ENCODE results near the gene CTDP1. TPM values are rescaled to one million over a fixed set of nuclear protein-coding genes. Genes with fewer than 3 reads are reported as not detected.

Gene CTDP1
- total RNA-seq, 2 experiments from 2014 or later: 69.0 to 79.6 TPM

GRCh38 chr18:79684283-79684631 is 4.7 kb downstream of the CTDP1 start:
- intact Hi-C loops (cut with DNase I, micrococcal nuclease): loop anchor here in 1 of 2 experiments (5.0 kb wide), 1 partner anchor 278 kb away; the partner anchor contains the start of gene HSBP1L1
- H3K4me3 Mint-ChIP-seq: peak overlapping the region; percentile 71
- Histone ChIP-seq H3K4me3 (ENCODE audit: low read length) (no peak overlapping the region), H3K27ac (ENCODE audit: low read depth in 1 of 2, low read length in 2 of 2) (no peak overlapping the region), H3K27me3 (ENCODE audit: control insufficient read depth in 1 of 2, insufficient read depth in 2 of 2, low read length in 2 of 2) (no peaks in the 10 kb centered on the region), H3K4me1 (ENCODE audit: insufficient read depth, low read length) (peaks cover 59% of the 10 kb centered on the region), H3K9me3 (ENCODE audit: control insufficient read depth in 1 of 2, insufficient read depth in 1 of 2, low read length in 2 of 2) (no peaks in the 10 kb centered on the region), H3K36me3 (ENCODE audit: insufficient read depth, low read length) (peaks cover 16% of the 10 kb centered on the region)
- ATAC-seq (ENCODE audit: poor library complexity) (no peak), DNase-seq (peak in 1 of 14 experiments; percentile 58)
- POLR2A ChIA-PET: no interaction called here
- no peaks in the 10 kb centered on the region for H3K9me3 Mint-ChIP-seq
- H3K4me1 Mint-ChIP-seq (ENCODE audit: low read depth): peaks cover 72% of the 10 kb centered on the region
- CTCF ChIA-PET: no interaction called here
- TF ChIP-seq, protein P1, sequence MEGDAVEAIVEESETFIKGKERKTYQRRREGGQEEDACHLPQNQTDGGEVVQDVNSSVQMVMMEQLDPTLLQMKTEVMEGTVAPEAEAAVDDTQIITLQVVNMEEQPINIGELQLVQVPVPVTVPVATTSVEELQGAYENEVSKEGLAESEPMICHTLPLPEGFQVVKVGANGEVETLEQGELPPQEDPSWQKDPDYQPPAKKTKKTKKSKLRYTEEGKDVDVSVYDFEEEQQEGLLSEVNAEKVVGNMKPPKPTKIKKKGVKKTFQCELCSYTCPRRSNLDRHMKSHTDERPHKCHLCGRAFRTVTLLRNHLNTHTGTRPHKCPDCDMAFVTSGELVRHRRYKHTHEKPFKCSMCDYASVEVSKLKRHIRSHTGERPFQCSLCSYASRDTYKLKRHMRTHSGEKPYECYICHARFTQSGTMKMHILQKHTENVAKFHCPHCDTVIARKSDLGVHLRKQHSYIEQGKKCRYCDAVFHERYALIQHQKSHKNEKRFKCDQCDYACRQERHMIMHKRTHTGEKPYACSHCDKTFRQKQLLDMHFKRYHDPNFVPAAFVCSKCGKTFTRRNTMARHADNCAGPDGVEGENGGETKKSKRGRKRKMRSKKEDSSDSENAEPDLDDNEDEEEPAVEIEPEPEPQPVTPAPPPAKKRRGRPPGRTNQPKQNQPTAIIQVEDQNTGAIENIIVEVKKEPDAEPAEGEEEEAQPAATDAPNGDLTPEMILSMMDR (IDR thresholded peaks at IDR 0.05): no peak
- peaks cover 46% of the 10 kb centered on the region for H3K36me3 Mint-ChIP-seq (ENCODE audit: low read depth)
- no peaks in the 10 kb centered on the region for H3K27me3 Mint-ChIP-seq
- H3K27ac Mint-ChIP-seq: peak overlapping the region; percentile 66

DNA sequence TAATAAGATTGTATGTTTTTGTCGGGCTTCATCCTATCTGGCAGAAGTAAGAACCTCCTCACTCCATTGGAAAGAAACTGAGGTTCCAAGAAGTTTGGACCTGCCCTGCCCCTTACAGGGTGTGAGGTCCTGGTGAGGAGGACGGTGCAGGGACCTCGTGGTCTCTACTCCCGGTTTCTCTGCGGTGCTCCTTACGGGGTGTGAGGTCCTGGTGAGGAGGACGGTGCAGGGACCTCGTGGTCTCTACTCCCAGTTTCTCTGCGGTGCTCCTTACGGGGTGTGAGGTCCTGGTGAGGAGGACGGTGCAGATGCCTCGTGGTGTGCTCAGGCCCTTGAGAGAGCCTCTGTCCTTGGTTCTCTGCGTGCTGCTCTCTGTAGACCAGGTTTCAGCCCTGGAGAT is 5.2 kb downstream of the CTDP1 start:
- Histone ChIP-seq H3K27me3 (ENCODE audit: control insufficient read depth in 1 of 2, insufficient read depth in 2 of 2, low read length in 2 of 2) (no peaks in the 10 kb centered on the region), H3K9me3 (ENCODE audit: control insufficient read depth in 1 of 2, insufficient read depth in 1 of 2, low read length in 2 of 2) (no peaks in the 10 kb centered on the region), H3K36me3 (ENCODE audit: insufficient read depth, low read length) (peaks cover 16% of the 10 kb centered on the region), H3K27ac (ENCODE audit: low read depth in 1 of 2, low read length in 2 of 2) (no peak overlapping the region), H3K4me3 (ENCODE audit: low read length) (no peak overlapping the region), H3K4me1 (ENCODE audit: insufficient read depth, low read length) (peaks cover 64% of the 10 kb centered on the region)
- H3K27me3 Mint-ChIP-seq: no peaks in the 10 kb centered on the region
- H3K27ac Mint-ChIP-seq: peak overlapping the region; percentile 66
- POLR2A ChIA-PET: no interaction called here
- intact Hi-C loops (cut with DNase I, micrococcal nuclease): loop anchor here in 1 of 2 experiments (5.0 kb wide), 1 partner anchor 278 kb away; the partner anchor contains the start of gene HSBP1L1
- CTCF ChIA-PET: no interaction called here
- DNase-seq (peak in 1 of 14 experiments; percentile 39), ATAC-seq (ENCODE audit: poor library complexity) (no peak)
- TF ChIP-seq, protein P1 (IDR thresholded peaks at IDR 0.05): no peak
- H3K4me3 Mint-ChIP-seq: peak overlapping the region; percentile 11
- H3K9me3 Mint-ChIP-seq: no peaks in the 10 kb centered on the region
- H3K36me3 Mint-ChIP-seq (ENCODE audit: low read depth): peaks cover 45% of the 10 kb centered on the region
- H3K4me1 Mint-ChIP-seq (ENCODE audit: low read depth): peaks cover 74% of the 10 kb centered on the region

GRCh38 chr18:79685281-79685680 is 5.7 kb downstream of the CTDP1 start:
- H3K27me3 ChIP-seq (ENCODE audit: control insufficient read depth in 1 of 2, insufficient read depth in 2 of 2, low read length in 2 of 2): no peaks in the 10 kb centered on the region
- peaks cover 16% of the 10 kb centered on the region for H3K36me3 ChIP-seq (ENCODE audit: insufficient read depth, low read length)
- TF ChIP-seq, protein P1 (IDR thresholded peaks at IDR 0.05): no peak
- no peak overlapping the region for H3K4me3 ChIP-seq (ENCODE audit: low read length)
- CTCF ChIA-PET: no interaction called here
- intact Hi-C loops (cut with DNase I, micrococcal nuclease): no loop called here
- H3K4me1 ChIP-seq (ENCODE audit: insufficient read depth, low read length): peaks cover 67% of the 10 kb centered on the region
- Mint-ChIP-seq H3K9me3 (no peaks in the 10 kb centered on the region), H3K36me3 (ENCODE audit: low read depth) (peaks cover 43% of the 10 kb centered on the region), H3K27ac (peak overlapping the region; percentile 66), H3K4me1 (ENCODE audit: low read depth) (peaks cover 78% of the 10 kb centered on the region), H3K4me3 (peak overlapping the region; percentile 11), H3K27me3 (no peaks in the 10 kb centered on the region)
- DNase-seq (peak in 4 of 14 experiments; percentile 21 to 49 (median 38)), ATAC-seq (ENCODE audit: poor library complexity) (peak; percentile 41)
- H3K27ac ChIP-seq (ENCODE audit: low read depth in 1 of 2, low read length in 2 of 2): no peak overlapping the region
- H3K9me3 ChIP-seq (ENCODE audit: control insufficient read depth in 1 of 2, insufficient read depth in 1 of 2, low read length in 2 of 2): no peaks in the 10 kb centered on the region
- POLR2A ChIA-PET: no interaction called here
